ENCODE results near the gene GSDME.

GSDME gene

DNA sequence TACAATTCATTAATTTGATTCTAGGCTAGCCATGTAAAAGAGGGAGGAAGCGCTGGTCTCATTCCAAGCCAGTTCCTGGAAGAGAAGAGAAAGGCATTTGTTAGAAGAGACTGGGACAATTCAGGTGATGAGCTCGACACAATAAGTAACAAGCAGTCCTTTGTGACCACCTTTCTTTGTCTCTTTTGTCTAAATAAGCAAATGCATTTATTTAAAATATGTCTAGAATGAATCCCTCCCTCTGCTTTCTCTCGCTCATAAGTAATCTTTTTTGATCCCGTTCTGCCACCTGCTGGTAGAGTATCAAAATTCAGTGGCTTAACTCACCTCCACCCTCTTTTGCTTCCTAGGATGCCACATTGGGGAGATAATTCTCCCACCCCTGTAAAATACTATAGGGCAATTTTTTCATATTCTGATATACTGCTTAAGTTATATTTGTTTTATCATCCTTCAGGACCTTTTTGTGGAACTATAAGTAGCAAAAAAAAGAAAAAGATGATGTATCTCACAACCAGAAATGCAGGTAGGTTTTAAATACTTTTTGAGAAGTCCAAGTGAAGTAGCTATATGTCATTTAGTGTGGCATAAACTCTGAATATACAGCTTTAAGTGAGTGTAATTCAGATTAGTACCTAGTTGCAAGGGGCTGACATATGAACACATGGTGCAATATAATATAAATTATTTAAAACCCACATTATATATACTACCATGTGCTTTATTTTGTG is 91.5 kb downstream of the GSDME start:
- no peak for DNase-seq (ENCODE audit: extremely low spot score, insufficient read length, low read depth)
- peak; percentile 88 for FAIRE-seq

- DNase-seq (ENCODE audit: extremely low spot score, insufficient read length, low read depth) (no peak), FAIRE-seq (peak; percentile 5)
Observed at GRCh38 chr7:24660546-24660945, 96.7 kb downstream of the GSDME start.

GRCh38 chr7:24659505-24659904 is 97.8 kb downstream of the GSDME start:
- FAIRE-seq = peak; percentile 81
- DNase-seq (ENCODE audit: extremely low spot score, insufficient read length, low read depth) = no peak

DNA sequence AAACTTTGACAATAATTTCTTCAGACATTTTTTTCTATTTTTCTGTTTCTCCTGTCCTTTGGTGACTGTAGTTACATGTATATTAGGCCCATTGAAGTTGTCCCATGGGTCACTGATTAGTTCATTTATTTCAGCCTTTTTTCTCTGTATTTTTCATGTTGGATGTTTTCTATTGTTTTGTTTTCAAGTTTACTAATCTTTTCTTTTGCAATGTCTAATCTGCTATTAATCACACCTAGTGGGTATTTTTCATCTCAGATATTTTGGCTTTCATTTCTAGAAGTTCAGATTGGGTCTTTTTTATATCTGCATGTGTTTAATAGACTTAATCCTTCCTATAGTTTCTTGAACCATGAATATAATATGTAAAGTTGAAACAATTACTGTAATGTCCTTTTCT is 99.3 kb downstream of the GSDME start:
- no peak for DNase-seq (ENCODE audit: extremely low spot score, insufficient read length, low read depth)

GRCh38 chr7:24656608-24657007 is 100.7 kb downstream of the GSDME start:
- no peak for DNase-seq (ENCODE audit: extremely low spot score, insufficient read length, low read depth)
- FAIRE-seq = no peak

More for the DNA sequence above, 99.3 kb downstream of the GSDME start:
- peak; percentile 60 for FAIRE-seq

GRCh38 chr7:24654305-24654704 is 103.0 kb downstream of the GSDME start:
- DNase-seq (ENCODE audit: extremely low spot score, insufficient read length, low read depth) (no peak), FAIRE-seq (no peak)

DNA sequence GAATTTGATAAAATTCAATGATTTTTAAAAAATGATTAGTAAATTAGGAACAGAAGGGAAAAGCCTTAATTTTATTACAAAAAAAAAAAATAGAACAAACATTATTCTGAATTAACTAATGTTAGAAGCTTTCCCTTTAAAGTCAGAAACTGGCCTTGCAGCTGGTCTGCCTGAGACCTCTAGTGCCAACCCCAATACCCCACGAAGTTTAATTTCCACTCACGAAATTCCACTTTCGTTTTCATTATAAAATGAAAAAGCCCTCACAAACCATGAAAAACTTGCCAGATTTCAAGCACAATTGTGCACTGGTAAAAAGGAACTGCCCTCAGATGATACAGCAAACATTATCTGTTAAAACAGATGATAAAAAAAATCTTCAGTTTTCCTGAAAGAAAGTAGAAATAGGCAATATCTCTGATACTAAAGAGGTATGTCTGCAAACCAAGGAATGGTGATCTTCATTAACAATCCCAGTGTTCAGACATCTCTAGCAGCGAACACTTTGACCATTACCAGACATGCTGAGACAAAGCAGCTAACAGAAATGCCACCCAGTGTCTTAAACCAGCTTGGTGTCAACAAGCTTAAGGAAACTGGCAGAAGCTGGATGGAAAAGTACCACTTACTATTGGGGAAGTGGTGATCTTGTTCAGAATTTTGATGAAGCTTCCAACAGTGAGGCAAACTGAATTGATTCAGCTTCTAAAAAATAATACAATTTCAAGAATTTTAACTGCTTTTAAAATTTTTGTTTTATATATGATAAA is 103.8 kb downstream of the GSDME start:
- DNase-seq (ENCODE audit: extremely low spot score, insufficient read length, low read depth) = no peak
- FAIRE-seq = no peak

DNA sequence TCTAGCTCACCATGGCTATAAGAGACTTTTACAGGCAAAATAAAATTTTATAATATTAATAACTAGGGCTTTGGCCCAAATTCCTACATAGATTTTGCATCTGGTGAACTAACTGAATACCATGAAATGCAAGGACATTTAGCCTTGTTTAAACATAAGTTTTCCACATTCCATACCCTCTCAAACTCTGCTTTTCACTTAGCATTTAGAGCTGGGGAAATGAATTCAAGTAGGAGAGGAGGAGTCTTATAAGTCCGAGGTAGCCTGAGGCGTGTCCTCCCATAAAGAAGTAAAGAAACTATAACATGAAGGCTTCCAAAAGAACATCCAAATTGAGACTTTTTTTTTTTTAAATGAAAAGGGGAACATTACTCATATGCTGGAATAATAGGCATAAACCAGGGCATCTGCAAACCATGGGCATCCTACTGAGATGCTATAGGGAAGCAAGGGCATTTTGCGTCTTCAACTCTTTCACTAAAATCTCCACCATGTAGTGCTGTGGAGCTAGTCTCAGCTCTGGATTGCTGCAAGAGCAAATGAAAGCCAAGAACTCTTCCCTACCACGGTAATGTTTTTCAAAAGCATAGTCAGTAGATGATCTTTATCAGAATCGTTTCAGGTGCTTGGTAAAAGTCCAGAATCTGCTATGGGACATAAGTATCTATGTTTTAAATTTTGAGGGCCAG is 104.9 kb downstream of the GSDME start:
- FAIRE-seq = peak; percentile 46
- DNase-seq (ENCODE audit: extremely low spot score, insufficient read length, low read depth) = no peak

Data from GM18507 (cell line).